ENCODE results near the gene HOXB8.

- TF ChIP-seq EZH2 (IDR thresholded peaks at IDR 0.05; ENCODE audit: borderline replicate concordance, low read depth, low read length, severe bottlenecking) (no peak), POLR2A (IDR thresholded peaks at IDR 0.05; ENCODE audit: low read depth, low read length) (no peak), POLR2AphosphoS5 (IDR thresholded peaks at IDR 0.05; ENCODE audit: insufficient read depth, low read depth, low read length) (no peak), MAX (IDR thresholded peaks at IDR 0.05; ENCODE audit: insufficient read depth, insufficient read length) (no peak), MYC (IDR thresholded peaks at IDR 0.05; ENCODE audit: low read depth, low read length) (no peak)
- TF ChIP-seq, protein P1, sequence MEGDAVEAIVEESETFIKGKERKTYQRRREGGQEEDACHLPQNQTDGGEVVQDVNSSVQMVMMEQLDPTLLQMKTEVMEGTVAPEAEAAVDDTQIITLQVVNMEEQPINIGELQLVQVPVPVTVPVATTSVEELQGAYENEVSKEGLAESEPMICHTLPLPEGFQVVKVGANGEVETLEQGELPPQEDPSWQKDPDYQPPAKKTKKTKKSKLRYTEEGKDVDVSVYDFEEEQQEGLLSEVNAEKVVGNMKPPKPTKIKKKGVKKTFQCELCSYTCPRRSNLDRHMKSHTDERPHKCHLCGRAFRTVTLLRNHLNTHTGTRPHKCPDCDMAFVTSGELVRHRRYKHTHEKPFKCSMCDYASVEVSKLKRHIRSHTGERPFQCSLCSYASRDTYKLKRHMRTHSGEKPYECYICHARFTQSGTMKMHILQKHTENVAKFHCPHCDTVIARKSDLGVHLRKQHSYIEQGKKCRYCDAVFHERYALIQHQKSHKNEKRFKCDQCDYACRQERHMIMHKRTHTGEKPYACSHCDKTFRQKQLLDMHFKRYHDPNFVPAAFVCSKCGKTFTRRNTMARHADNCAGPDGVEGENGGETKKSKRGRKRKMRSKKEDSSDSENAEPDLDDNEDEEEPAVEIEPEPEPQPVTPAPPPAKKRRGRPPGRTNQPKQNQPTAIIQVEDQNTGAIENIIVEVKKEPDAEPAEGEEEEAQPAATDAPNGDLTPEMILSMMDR (IDR thresholded peaks at IDR 0.05; ENCODE audit: extremely low read depth in 1 of 2, insufficient read depth in 1 of 2, low read depth in 1 of 2, low read length in 2 of 2): no peak
Observed at GRCh38 chr17:48575673-48576478, 39.2 kb downstream of the HOXB8 start.
